Measurements from ENCODE around the gene MS4A1.

GRCh38 chr11:60428517-60428916, 27.1 kb upstream of the MS4A1 start:
- no peak for TF ChIP-seq GATA3 (IDR thresholded peaks at IDR 0.05; ENCODE audit: low read depth, low read length)
- TF ChIP-seq GATA2 (IDR thresholded peaks at IDR 0.05; ENCODE audit: low read depth, low read length): no peak

Measured in SH-SY5Y (cell line).